ENCODE data around the gene TMEM198.

TMEM198 gene

DNA sequence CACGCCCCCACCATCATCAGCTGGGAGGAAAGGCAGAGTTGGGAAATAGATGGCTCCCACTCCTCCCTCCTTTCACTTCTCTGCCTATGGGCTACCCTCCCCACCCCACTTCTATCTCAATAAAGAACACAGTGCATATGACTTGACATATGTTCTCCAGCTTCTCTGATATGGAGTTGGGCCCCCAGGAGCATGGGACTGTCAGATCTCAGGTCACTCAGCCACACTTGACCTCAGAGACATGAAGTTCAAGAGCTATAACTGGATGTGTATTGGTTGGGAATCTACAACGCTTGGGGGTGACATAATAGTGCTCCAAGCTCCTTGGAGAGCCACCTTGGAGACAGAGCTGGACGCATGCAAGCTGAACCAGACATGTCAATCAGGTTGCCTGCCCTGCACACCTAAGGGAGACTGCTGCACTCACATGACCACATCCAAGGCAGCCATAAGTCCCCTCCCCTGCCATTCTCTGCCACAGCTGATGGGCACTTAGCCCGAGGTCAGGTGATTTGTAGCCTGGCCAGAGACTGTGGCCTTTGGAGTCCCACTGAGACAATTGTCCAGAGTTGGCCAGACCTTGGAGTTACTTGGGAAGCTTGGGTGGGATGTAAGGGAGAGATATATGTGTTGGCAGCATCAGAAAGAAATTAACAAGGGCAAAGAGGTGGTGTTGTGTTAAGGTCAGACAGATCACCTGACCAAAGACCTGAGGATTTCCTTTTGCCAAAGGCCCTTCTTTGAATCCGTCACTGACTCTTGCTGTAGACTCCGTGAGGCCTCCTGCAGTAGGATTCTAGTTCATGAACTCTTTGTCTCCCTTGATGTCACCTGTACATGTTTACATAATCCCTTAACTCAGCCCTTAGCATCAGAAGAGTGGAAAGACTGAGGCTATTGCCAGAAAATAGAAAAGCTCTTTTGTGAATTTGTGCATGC, 32.0 kb downstream of the TMEM198 start:
- H3K36me3 Mint-ChIP-seq = no peaks in the 10 kb centered on the region
- H3K9me3 Mint-ChIP-seq = no peaks in the 10 kb centered on the region
- peaks cover 4% of the 10 kb centered on the region for H3K4me1 Mint-ChIP-seq
- H3K27me3 Mint-ChIP-seq = peaks cover 26% of the 10 kb centered on the region
- no peak overlapping the region for H3K27ac Mint-ChIP-seq
- ATAC-seq (ENCODE audit: low read depth) = no peak
- DNase-seq (ENCODE audit: low spot score in 2 of 2) = no peak
- H3K4me3 Mint-ChIP-seq = no peak overlapping the region

DNA sequence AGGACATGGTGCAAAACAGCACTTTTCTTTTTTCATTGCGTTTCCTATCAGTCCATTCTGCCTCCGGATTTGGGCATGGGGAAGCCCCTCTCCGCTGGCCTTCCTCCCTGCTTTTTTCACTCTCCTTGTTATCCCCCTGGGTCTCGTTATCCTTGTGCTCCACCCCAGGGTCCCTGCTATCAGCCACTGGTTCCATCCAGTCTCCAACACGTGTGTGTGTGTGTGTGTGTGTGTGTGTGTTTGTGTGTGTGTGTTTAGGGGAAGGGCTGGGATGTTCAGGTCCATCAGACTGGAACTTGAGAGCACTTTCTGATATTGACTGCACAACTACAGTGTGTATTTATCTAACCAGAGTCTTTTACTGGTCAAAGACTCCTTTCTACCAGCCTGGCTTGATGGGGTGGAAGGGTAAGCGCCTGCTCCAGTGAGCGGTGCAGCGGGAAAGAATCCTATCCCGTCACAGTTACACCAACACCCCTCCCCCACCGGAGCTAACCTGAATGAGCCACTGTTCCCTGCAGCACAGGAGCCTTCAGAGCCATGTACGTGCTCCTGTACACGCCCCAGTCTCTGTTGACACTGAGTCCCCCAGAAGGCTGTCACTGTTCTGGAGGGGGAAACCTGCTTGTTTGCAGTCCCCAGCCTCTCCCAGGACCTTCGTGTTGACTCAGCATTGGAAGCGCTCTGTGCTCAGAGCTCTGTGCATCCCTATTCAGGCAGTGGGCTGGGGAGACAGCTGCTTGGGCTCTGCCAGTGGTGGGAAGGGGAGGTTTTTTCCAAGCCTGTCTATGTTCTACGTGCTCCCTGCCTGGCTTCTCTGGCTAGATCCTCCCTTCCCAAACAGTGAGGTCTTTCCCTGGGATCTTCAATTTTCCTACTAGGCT, 32.9 kb downstream of the TMEM198 start:
- no peak for DNase-seq (ENCODE audit: low spot score in 2 of 2)
- Mint-ChIP-seq H3K27ac (no peak overlapping the region), H3K27me3 (peaks cover 25% of the 10 kb centered on the region), H3K4me3 (no peak overlapping the region), H3K9me3 (no peaks in the 10 kb centered on the region), H3K36me3 (no peaks in the 10 kb centered on the region), H3K4me1 (peaks cover 2% of the 10 kb centered on the region)
- ATAC-seq (ENCODE audit: low read depth) = no peak

- Mint-ChIP-seq H3K27ac (no peak overlapping the region), H3K4me1 (no peaks in the 10 kb centered on the region), H3K27me3 (peaks cover 14% of the 10 kb centered on the region), H3K9me3 (no peaks in the 10 kb centered on the region), H3K36me3 (no peaks in the 10 kb centered on the region), H3K4me3 (no peak overlapping the region)
- no peak for DNase-seq (ENCODE audit: low spot score in 2 of 2)
- no peak for ATAC-seq (ENCODE audit: low read depth)
Measured at GRCh38 chr2:219578811-219579613, 35.2 kb downstream of the TMEM198 start.

DNA sequence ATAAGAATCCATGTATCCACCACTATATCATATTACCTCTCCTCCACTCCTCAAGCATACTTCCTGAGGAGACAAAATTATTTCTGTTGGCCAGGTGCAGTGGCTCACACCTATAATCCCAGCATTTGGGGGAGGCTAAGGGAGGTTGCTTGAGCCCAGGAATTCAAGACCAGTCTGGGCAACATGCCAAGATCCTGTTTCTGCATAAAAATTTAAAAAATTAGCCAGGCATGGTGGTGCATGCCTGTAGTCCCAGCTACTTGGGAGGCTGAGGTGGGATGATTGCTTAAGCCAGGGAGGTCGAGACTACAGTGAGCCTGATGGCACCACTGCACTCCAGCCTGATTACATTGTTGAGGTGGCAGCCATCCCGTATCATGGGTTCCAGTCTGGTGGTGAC, 37.5 kb downstream of the TMEM198 start:
- Mint-ChIP-seq H3K27ac (no peak overlapping the region), H3K27me3 (peaks cover 16% of the 10 kb centered on the region), H3K4me1 (no peaks in the 10 kb centered on the region), H3K9me3 (no peaks in the 10 kb centered on the region), H3K36me3 (no peaks in the 10 kb centered on the region), H3K4me3 (no peak overlapping the region)
- ATAC-seq (ENCODE audit: low read depth) (no peak), DNase-seq (ENCODE audit: low spot score in 2 of 2) (no peak)

DNA sequence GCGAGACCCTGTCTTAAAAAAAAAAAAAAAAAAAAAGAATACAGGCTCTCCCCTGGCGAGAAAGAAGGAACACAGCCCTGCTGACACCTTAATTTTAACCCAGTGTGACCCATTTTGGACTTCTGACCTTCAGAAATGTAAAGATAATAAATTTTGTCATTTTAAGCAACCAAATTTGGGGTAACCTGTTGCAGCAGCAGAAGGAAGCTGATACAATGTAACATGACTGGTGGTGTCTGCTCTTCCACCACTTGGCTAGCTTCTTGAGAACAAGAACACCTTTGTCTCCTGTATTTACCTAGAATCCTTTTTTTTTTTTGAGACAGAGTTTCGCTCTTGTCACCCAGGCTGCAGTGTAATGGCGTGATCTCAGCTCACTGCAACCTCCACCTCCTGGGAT, 47.3 kb downstream of the TMEM198 start:
- H3K9me3 Mint-ChIP-seq = no peaks in the 10 kb centered on the region
- no peaks in the 10 kb centered on the region for H3K4me1 Mint-ChIP-seq
- no peak overlapping the region for H3K4me3 Mint-ChIP-seq
- H3K36me3 Mint-ChIP-seq = no peaks in the 10 kb centered on the region
- no peak for DNase-seq (ENCODE audit: low spot score in 2 of 2)
- H3K27ac Mint-ChIP-seq = no peak overlapping the region
- no peak for ATAC-seq (ENCODE audit: low read depth)
- H3K27me3 Mint-ChIP-seq = peaks cover 18% of the 10 kb centered on the region

DNA sequence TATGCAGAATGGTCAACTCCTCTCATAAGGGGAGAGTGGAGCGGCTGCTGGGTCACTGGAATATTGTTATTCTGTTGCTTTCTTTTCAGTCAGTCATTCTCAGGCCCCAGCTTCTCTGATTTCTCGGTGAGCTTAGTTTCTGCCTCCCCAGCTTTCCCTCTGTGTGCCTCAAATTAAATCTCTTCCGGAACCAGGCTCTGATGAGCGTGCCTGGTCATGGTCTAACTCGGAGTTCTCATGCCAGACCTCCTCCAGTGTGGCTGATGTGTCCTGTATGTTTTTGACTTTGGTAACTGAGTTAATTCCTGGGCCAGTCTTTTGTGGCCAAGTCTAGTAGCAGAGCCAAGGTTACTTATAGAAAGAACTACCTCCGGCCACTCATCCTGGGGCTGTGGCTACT, 48.9 kb downstream of the TMEM198 start:
- no peak overlapping the region for H3K4me3 Mint-ChIP-seq
- H3K27ac Mint-ChIP-seq = no peak overlapping the region
- ATAC-seq (ENCODE audit: low read depth) (no peak), DNase-seq (ENCODE audit: low spot score in 2 of 2) (no peak)
- no peaks in the 10 kb centered on the region for H3K9me3 Mint-ChIP-seq
- H3K27me3 Mint-ChIP-seq = peaks cover 13% of the 10 kb centered on the region
- no peaks in the 10 kb centered on the region for H3K36me3 Mint-ChIP-seq
- H3K4me1 Mint-ChIP-seq = no peaks in the 10 kb centered on the region

GRCh38 chr2:219593154-219593553, 49.3 kb downstream of the TMEM198 start:
- no peak for ATAC-seq (ENCODE audit: low read depth)
- Mint-ChIP-seq H3K27ac (no peak overlapping the region), H3K4me3 (no peak overlapping the region)

DNA sequence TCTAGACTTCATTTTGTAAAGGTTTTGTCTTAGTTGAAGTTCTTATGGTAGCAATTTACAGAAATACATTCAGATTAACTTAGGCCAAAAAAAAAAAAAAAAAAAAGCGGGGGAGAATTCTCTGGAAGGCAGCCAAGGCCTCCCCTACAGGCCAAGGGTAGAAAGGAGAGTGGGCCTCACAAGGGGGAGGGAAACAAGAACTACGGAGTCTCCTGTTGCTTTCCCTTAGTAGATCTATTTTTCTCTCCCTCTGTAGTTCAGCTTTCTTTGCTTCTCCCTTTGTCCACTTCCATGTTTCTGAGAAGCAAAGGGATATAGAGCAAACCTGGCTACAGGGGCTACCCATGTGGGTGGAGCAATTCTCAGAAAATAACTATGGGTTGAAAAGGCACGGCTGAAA, 51.4 kb downstream of the TMEM198 start:
- H3K9me3 Mint-ChIP-seq = no peaks in the 10 kb centered on the region
- no peak overlapping the region for H3K4me3 Mint-ChIP-seq
- peaks cover 6% of the 10 kb centered on the region for H3K4me1 Mint-ChIP-seq
- peaks cover 2% of the 10 kb centered on the region for H3K36me3 Mint-ChIP-seq
- DNase-seq (ENCODE audit: low spot score in 2 of 2) (no peak), ATAC-seq (ENCODE audit: low read depth) (no peak)
- H3K27ac Mint-ChIP-seq = no peak overlapping the region
- H3K27me3 Mint-ChIP-seq = peaks cover 12% of the 10 kb centered on the region

More at GRCh38 chr2:219593154-219593553, 49.3 kb downstream of the TMEM198 start:
- H3K9me3 Mint-ChIP-seq = no peaks in the 10 kb centered on the region
- no peaks in the 10 kb centered on the region for H3K36me3 Mint-ChIP-seq
- no peak for DNase-seq (ENCODE audit: low spot score in 2 of 2)
- peaks cover 12% of the 10 kb centered on the region for H3K27me3 Mint-ChIP-seq
- H3K4me1 Mint-ChIP-seq = peaks cover 2% of the 10 kb centered on the region

- Mint-ChIP-seq H3K27ac (peak overlapping the region; percentile 86), H3K4me3 (peak overlapping the region; percentile 90), H3K36me3 (peaks cover 13% of the 10 kb centered on the region), H3K9me3 (no peaks in the 10 kb centered on the region), H3K4me1 (peaks cover 6% of the 10 kb centered on the region), H3K27me3 (peaks cover 12% of the 10 kb centered on the region)
- no peak for DNase-seq (ENCODE audit: low spot score in 2 of 2)
- ATAC-seq (ENCODE audit: low read depth) = no peak
Measured at GRCh38 chr2:219596954-219597551, 53.2 kb downstream of the TMEM198 start.

- H3K4me1 Mint-ChIP-seq = peaks cover 6% of the 10 kb centered on the region
- H3K36me3 Mint-ChIP-seq = peaks cover 16% of the 10 kb centered on the region
- DNase-seq (ENCODE audit: low spot score in 2 of 2) (peak; percentile 82 to 85), ATAC-seq (ENCODE audit: low read depth) (peak; percentile 90)
- H3K27ac Mint-ChIP-seq = peak within 1 kb of the TSS; percentile 86
- no peaks in the 10 kb centered on the region for H3K9me3 Mint-ChIP-seq
- H3K4me3 Mint-ChIP-seq = peak within 1 kb of the TSS; percentile 90
- H3K27me3 Mint-ChIP-seq = peaks cover 9% of the 10 kb centered on the region
Measured at GRCh38 chr2:219597552-219598307, 53.9 kb downstream of the TMEM198 start, which contains the start of gene STK11IP. STK11IP (plus strand) TSS chr2:219597857; CDS start chr2:219598120, 263 bp downstream.

GRCh38 chr2:219598308-219599078, 54.7 kb downstream of the TMEM198 start:
- H3K36me3 Mint-ChIP-seq = peaks cover 17% of the 10 kb centered on the region
- H3K27ac Mint-ChIP-seq = peak overlapping the region; percentile 86
- H3K9me3 Mint-ChIP-seq = no peaks in the 10 kb centered on the region
- peak overlapping the region; percentile 90 for H3K4me3 Mint-ChIP-seq
- H3K4me1 Mint-ChIP-seq = peaks cover 6% of the 10 kb centered on the region
- DNase-seq (ENCODE audit: low spot score in 2 of 2) = no peak
- ATAC-seq (ENCODE audit: low read depth) = no peak
- H3K27me3 Mint-ChIP-seq = peaks cover 4% of the 10 kb centered on the region

All from memory B cell (primary cell).